Vagina (tissue), 2 donors: ENCODE measurements around the gene TTC34. TPM values are rescaled to one million over a fixed set of nuclear protein-coding genes. Genes with fewer than 3 reads are reported as not detected.

Source experiments
- DNase-seq, 2 donors: peaks; one replicate each; pipeline ENCODE4 v3.0.0-alpha.2; 2017; ENCODE audit errors: extremely low spot score in 2 of 2
- H3K27ac ChIP-seq: fragments of 200-600 bp; sonication (generic); one replicate; pipeline ENCODE4 v1.5.1; 2019
- H3K27me3 ChIP-seq: fragments of 200-600 bp; sonication (generic); one replicate; pipeline ENCODE4 v1.5.1; 2019
- H3K36me3 ChIP-seq, 2 donors: fragments of 200-600 bp; sonication (generic); one replicate each; pipeline ENCODE4 v1.5.1; 2017 to 2019
- H3K4me1 ChIP-seq: fragments of 200-600 bp; sonication (generic); one replicate; pipeline ENCODE4 v1.5.1; 2019
- H3K4me3 ChIP-seq, 2 donors: fragments of 200-600 bp; sonication (generic); 1 replicate in 1 of 2; 2 replicates in 1 of 2; pipeline ENCODE4 v1.5.1; 2016 to 2019
- H3K9me3 ChIP-seq: fragments of 200-600 bp; sonication (generic); one replicate; pipeline ENCODE4 v1.5.1; 2019
- POLR2A ChIP-seq, 2 donors: fragments of 450-650 bp; IDR thresholded peaks; one replicate each; pipeline ENCODE4 v1.6.1; 2017; ENCODE audit warnings: antibody characterized with exemption in 2 of 2, mild to moderate bottlenecking in 2 of 2, moderate library complexity in 2 of 2
- POLR2AphosphoS5 ChIP-seq, 2 donors: sonication (generic); formaldehyde crosslinking; IDR thresholded peaks; one replicate each; pipeline ENCODE4 v1.9.0; 2017; ENCODE audit warnings: antibody characterized with exemption in 2 of 2, mild to moderate bottlenecking in 2 of 2, low read depth in 1 of 2; ENCODE audit not compliant: insufficient read depth in 1 of 2
- intact Hi-C: fragments of 100-400 bp; cut with DNase I; formaldehyde crosslinking; loops from one replicate; pipeline ENCODE4 v1.15.1; 2023
- total RNA-seq: library from RNA; depleted of rRNA; stranded (reverse); fragments of >200 nt; gene quantifications from one replicate; pipeline ENCODE4 v1.2.3, GENCODE V29; 2016
- TF ChIP-seq, protein P1 (sequence below), 3 experiments: fragments of 450-650 bp in 2 of 3; fragments of 200-600 bp in 1 of 3; sonication (generic) in 1 of 3; IDR thresholded peaks; one replicate each; pipeline ENCODE4 v1.5.1; 2017 to 2019; ENCODE audit warnings: antibody characterized with exemption in 3 of 3, mild to moderate bottlenecking in 2 of 3, moderate library complexity in 2 of 3

Gene TTC34
- total RNA-seq, 1 donor from 2014 or later: under 0.01 TPM

GRCh38 chr1:2604844-2605508 lies 196.5 kb downstream of the TTC34 start:
- H3K27ac ChIP-seq: no peak overlapping the region
- H3K9me3 ChIP-seq: no peaks in the 10 kb centered on the region
- no peaks in the 10 kb centered on the region for H3K27me3 ChIP-seq
- TF ChIP-seq, protein P1, sequence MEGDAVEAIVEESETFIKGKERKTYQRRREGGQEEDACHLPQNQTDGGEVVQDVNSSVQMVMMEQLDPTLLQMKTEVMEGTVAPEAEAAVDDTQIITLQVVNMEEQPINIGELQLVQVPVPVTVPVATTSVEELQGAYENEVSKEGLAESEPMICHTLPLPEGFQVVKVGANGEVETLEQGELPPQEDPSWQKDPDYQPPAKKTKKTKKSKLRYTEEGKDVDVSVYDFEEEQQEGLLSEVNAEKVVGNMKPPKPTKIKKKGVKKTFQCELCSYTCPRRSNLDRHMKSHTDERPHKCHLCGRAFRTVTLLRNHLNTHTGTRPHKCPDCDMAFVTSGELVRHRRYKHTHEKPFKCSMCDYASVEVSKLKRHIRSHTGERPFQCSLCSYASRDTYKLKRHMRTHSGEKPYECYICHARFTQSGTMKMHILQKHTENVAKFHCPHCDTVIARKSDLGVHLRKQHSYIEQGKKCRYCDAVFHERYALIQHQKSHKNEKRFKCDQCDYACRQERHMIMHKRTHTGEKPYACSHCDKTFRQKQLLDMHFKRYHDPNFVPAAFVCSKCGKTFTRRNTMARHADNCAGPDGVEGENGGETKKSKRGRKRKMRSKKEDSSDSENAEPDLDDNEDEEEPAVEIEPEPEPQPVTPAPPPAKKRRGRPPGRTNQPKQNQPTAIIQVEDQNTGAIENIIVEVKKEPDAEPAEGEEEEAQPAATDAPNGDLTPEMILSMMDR (IDR thresholded peaks at IDR 0.05): no peak
- no peak for TF ChIP-seq POLR2AphosphoS5 (IDR thresholded peaks at IDR 0.05; ENCODE audit: insufficient read depth in 1 of 2, low read depth in 1 of 2)
- TF ChIP-seq POLR2A (IDR thresholded peaks at IDR 0.05): no peak
- H3K36me3 ChIP-seq: no peaks in the 10 kb centered on the region
- intact Hi-C loops: no loop called here
- DNase-seq: no peak
- no peak overlapping the region for H3K4me3 ChIP-seq
- H3K4me1 ChIP-seq: no peaks in the 10 kb centered on the region

GRCh38 chr1:2604156-2604843 lies 197.2 kb downstream of the TTC34 start:
- H3K4me3 ChIP-seq: no peak overlapping the region
- no peak for DNase-seq
- H3K4me1 ChIP-seq: no peaks in the 10 kb centered on the region
- H3K36me3 ChIP-seq: no peaks in the 10 kb centered on the region
- H3K9me3 ChIP-seq: no peaks in the 10 kb centered on the region
- no peak for TF ChIP-seq POLR2A (IDR thresholded peaks at IDR 0.05)
- TF ChIP-seq, protein P1 (IDR thresholded peaks at IDR 0.05): no peak
- no peak for TF ChIP-seq POLR2AphosphoS5 (IDR thresholded peaks at IDR 0.05; ENCODE audit: insufficient read depth in 1 of 2, low read depth in 1 of 2)
- H3K27ac ChIP-seq: no peak overlapping the region
- no peaks in the 10 kb centered on the region for H3K27me3 ChIP-seq
- intact Hi-C loops: no loop called here

GRCh38 chr1:2603521-2604155 lies 197.9 kb downstream of the TTC34 start:
- no peaks in the 10 kb centered on the region for H3K4me1 ChIP-seq
- no peaks in the 10 kb centered on the region for H3K36me3 ChIP-seq
- no peak overlapping the region for H3K27ac ChIP-seq
- intact Hi-C loops: no loop called here
- H3K9me3 ChIP-seq: no peaks in the 10 kb centered on the region
- no peaks in the 10 kb centered on the region for H3K27me3 ChIP-seq
- TF ChIP-seq POLR2A (IDR thresholded peaks at IDR 0.05) (no peak), POLR2AphosphoS5 (IDR thresholded peaks at IDR 0.05; ENCODE audit: insufficient read depth in 1 of 2, low read depth in 1 of 2) (no peak)
- TF ChIP-seq, protein P1 (IDR thresholded peaks at IDR 0.05): no peak
- no peak overlapping the region for H3K4me3 ChIP-seq
- DNase-seq: no peak

- no peak overlapping the region for H3K27ac ChIP-seq
- no peak overlapping the region for H3K4me3 ChIP-seq
- intact Hi-C loops: no loop called here
- TF ChIP-seq POLR2A (IDR thresholded peaks at IDR 0.05): no peak
- TF ChIP-seq, protein P1 (IDR thresholded peaks at IDR 0.05): no peak
- no peak for TF ChIP-seq POLR2AphosphoS5 (IDR thresholded peaks at IDR 0.05; ENCODE audit: insufficient read depth in 1 of 2, low read depth in 1 of 2)
- no peaks in the 10 kb centered on the region for H3K36me3 ChIP-seq
- DNase-seq: no peak
- H3K27me3 ChIP-seq: no peaks in the 10 kb centered on the region
- H3K4me1 ChIP-seq: no peaks in the 10 kb centered on the region
- H3K9me3 ChIP-seq: no peaks in the 10 kb centered on the region
Measured at GRCh38 chr1:2602866-2603520, 198.5 kb downstream of the TTC34 start.
